T-helper 2 cell treated with Interferon-gamma antibody and Interleukin-4, amounts not matched to agents 5 μg/mL and 100 μg/mL, for 36 hours (primary cell): Measurements from ENCODE around the gene CDC73.
A peak's percentile ranks its signal among the peaks of the same experiment; 100 is the strongest.
"Not testable (repeated sequence)": the region's sequence is repeated elsewhere in the genome, so short reads cannot be mapped to it uniquely, and the experiment has no call there.

ENCODE experiments used
- DNase-seq: peaks from one replicate; pipeline ENCODE4 v3.0.0; 2021; ENCODE audit warnings: low spot score
- H3K27ac Mint-ChIP-seq: one replicate; pipeline ENCODE4 v1.8.0; 2021; ENCODE audit warnings: mild to moderate bottlenecking, mixed read lengths
- H3K27me3 Mint-ChIP-seq: one replicate; pipeline ENCODE4 v1.8.0; 2021; ENCODE audit warnings: low read depth, mixed read lengths
- H3K36me3 Mint-ChIP-seq: one replicate; pipeline ENCODE4 v1.8.0; 2021; ENCODE audit warnings: low read depth, mixed read lengths
- H3K4me1 Mint-ChIP-seq: one replicate; pipeline ENCODE4 v1.8.0; 2021; ENCODE audit warnings: low read depth, mixed read lengths
- H3K4me3 Mint-ChIP-seq: one replicate; pipeline ENCODE4 v1.8.0; 2022; ENCODE audit warnings: mild to moderate bottlenecking, moderate library complexity, mixed read lengths
- H3K9me3 Mint-ChIP-seq: one replicate; pipeline ENCODE4 v1.8.0; 2021; ENCODE audit warnings: mixed read lengths

Gene CDC73

GRCh38 chr1:193241132-193241827, 119.4 kb downstream of the CDC73 start:
- peak overlapping the region; percentile 65 for H3K4me3 Mint-ChIP-seq
- no peak for DNase-seq
- peaks cover 7% of the 10 kb centered on the region for H3K9me3 Mint-ChIP-seq
- H3K27me3 Mint-ChIP-seq = no peaks in the 10 kb centered on the region
- H3K4me1 Mint-ChIP-seq = peaks cover 30% of the 10 kb centered on the region
- peak overlapping the region; percentile 77 for H3K27ac Mint-ChIP-seq
- H3K36me3 Mint-ChIP-seq = peaks cover 60% of the 10 kb centered on the region

GRCh38 chr1:193242000-193242399, 120.2 kb downstream of the CDC73 start:
- Mint-ChIP-seq H3K4me3 (no peak overlapping the region), H3K36me3 (peaks cover 64% of the 10 kb centered on the region), H3K9me3 (peaks cover 11% of the 10 kb centered on the region), H3K27me3 (no peaks in the 10 kb centered on the region), H3K27ac (no peak overlapping the region), H3K4me1 (peaks cover 30% of the 10 kb centered on the region)
- DNase-seq = no peak

- DNase-seq = no peak
- no peaks in the 10 kb centered on the region for H3K27me3 Mint-ChIP-seq
- H3K4me3 Mint-ChIP-seq = no peak overlapping the region
- H3K27ac Mint-ChIP-seq = no peak overlapping the region
- peaks cover 22% of the 10 kb centered on the region for H3K9me3 Mint-ChIP-seq
- H3K4me1 Mint-ChIP-seq = peaks cover 6% of the 10 kb centered on the region
- peaks cover 48% of the 10 kb centered on the region for H3K36me3 Mint-ChIP-seq
Measured at GRCh38 chr1:193249187-193249586, 127.4 kb downstream of the CDC73 start.

- Mint-ChIP-seq H3K36me3 (peaks cover 33% of the 10 kb centered on the region), H3K27ac (no peak overlapping the region), H3K4me1 (peaks cover 7% of the 10 kb centered on the region), H3K27me3 (no peaks in the 10 kb centered on the region), H3K9me3 (peaks cover 18% of the 10 kb centered on the region), H3K4me3 (no peak overlapping the region)
- no peak for DNase-seq
Measured at GRCh38 chr1:193251950-193252349, 130.1 kb downstream of the CDC73 start.

GRCh38 chr1:193256019-193256418, 134.2 kb downstream of the CDC73 start:
- Mint-ChIP-seq H3K27ac (no peak overlapping the region), H3K9me3 (no peaks in the 10 kb centered on the region), H3K4me3 (no peak overlapping the region)

GRCh38 chr1:193259636-193260035, 137.8 kb downstream of the CDC73 start:
- no peak overlapping the region for H3K27ac Mint-ChIP-seq
- H3K4me3 Mint-ChIP-seq = no peak overlapping the region
- no peaks in the 10 kb centered on the region for H3K27me3 Mint-ChIP-seq
- peaks cover 11% of the 10 kb centered on the region for H3K4me1 Mint-ChIP-seq
- H3K9me3 Mint-ChIP-seq = no peaks in the 10 kb centered on the region
- no peak for DNase-seq
- H3K36me3 Mint-ChIP-seq = peaks cover 10% of the 10 kb centered on the region

More at GRCh38 chr1:193256019-193256418, 134.2 kb downstream of the CDC73 start:
- Mint-ChIP-seq H3K4me1 (peaks cover 11% of the 10 kb centered on the region), H3K27me3 (no peaks in the 10 kb centered on the region), H3K36me3 (peaks cover 12% of the 10 kb centered on the region)
- DNase-seq = no peak

- no peak for DNase-seq
- Mint-ChIP-seq H3K4me3 (no peak overlapping the region), H3K27me3 (no peaks in the 10 kb centered on the region), H3K36me3 (peaks cover 9% of the 10 kb centered on the region), H3K27ac (no peak overlapping the region), H3K9me3 (no peaks in the 10 kb centered on the region), H3K4me1 (peaks cover 10% of the 10 kb centered on the region)
Measured at GRCh38 chr1:193260056-193260745, 138.4 kb downstream of the CDC73 start.

GRCh38 chr1:193260896-193261295, 139.1 kb downstream of the CDC73 start:
- Mint-ChIP-seq H3K9me3 (peaks cover 4% of the 10 kb centered on the region), H3K4me1 (peaks cover 12% of the 10 kb centered on the region), H3K4me3 (no peak overlapping the region)

GRCh38 chr1:193262661-193263060, 140.8 kb downstream of the CDC73 start:
- no peak for DNase-seq
- H3K27ac Mint-ChIP-seq = no peak overlapping the region
- peaks cover 4% of the 10 kb centered on the region for H3K4me1 Mint-ChIP-seq
- no peak overlapping the region for H3K4me3 Mint-ChIP-seq
- H3K27me3 Mint-ChIP-seq = no peaks in the 10 kb centered on the region
- peaks cover 13% of the 10 kb centered on the region for H3K36me3 Mint-ChIP-seq
- peaks cover 4% of the 10 kb centered on the region for H3K9me3 Mint-ChIP-seq

More at GRCh38 chr1:193260896-193261295, 139.1 kb downstream of the CDC73 start:
- Mint-ChIP-seq H3K36me3 (peaks cover 14% of the 10 kb centered on the region), H3K27ac (no peak overlapping the region), H3K27me3 (no peaks in the 10 kb centered on the region)
- no peak for DNase-seq

GRCh38 chr1:193264313-193265065, 142.7 kb downstream of the CDC73 start:
- Mint-ChIP-seq H3K27ac (no peak overlapping the region), H3K4me3 (no peak overlapping the region), H3K36me3 (peaks cover 16% of the 10 kb centered on the region), H3K9me3 (peaks cover 4% of the 10 kb centered on the region), H3K4me1 (peaks cover 4% of the 10 kb centered on the region), H3K27me3 (no peaks in the 10 kb centered on the region)
- DNase-seq = no peak

GRCh38 chr1:193265716-193266115, 143.9 kb downstream of the CDC73 start:
- Mint-ChIP-seq H3K4me1 (peaks cover 4% of the 10 kb centered on the region), H3K9me3 (peaks cover 4% of the 10 kb centered on the region), H3K36me3 (peaks cover 16% of the 10 kb centered on the region), H3K4me3 (no peak overlapping the region), H3K27ac (no peak overlapping the region), H3K27me3 (no peaks in the 10 kb centered on the region)
- no peak for DNase-seq

GRCh38 chr1:193266794-193267193, 145.0 kb downstream of the CDC73 start:
- not testable (repeated sequence) for DNase-seq, H3K27me3 Mint-ChIP-seq, H3K4me1 Mint-ChIP-seq, H3K27ac Mint-ChIP-seq, H3K9me3 Mint-ChIP-seq, H3K4me3 Mint-ChIP-seq
- H3K36me3 Mint-ChIP-seq = peaks cover 16% of the 10 kb centered on the region

GRCh38 chr1:193270996-193271395, 149.2 kb downstream of the CDC73 start:
- DNase-seq = no peak
- no peak overlapping the region for H3K27ac Mint-ChIP-seq
- no peaks in the 10 kb centered on the region for H3K4me1 Mint-ChIP-seq
- H3K36me3 Mint-ChIP-seq = peaks cover 11% of the 10 kb centered on the region
- H3K27me3 Mint-ChIP-seq = no peaks in the 10 kb centered on the region
- H3K9me3 Mint-ChIP-seq = peaks cover 12% of the 10 kb centered on the region
- H3K4me3 Mint-ChIP-seq = no peak overlapping the region

- Mint-ChIP-seq H3K27me3 (no peaks in the 10 kb centered on the region), H3K4me3 (no peak overlapping the region), H3K36me3 (peaks cover 7% of the 10 kb centered on the region), H3K27ac (no peak overlapping the region), H3K4me1 (no peaks in the 10 kb centered on the region), H3K9me3 (peaks cover 12% of the 10 kb centered on the region)
- no peak for DNase-seq
Measured at GRCh38 chr1:193275773-193276172, 153.9 kb downstream of the CDC73 start.
